OCI-LY7 (cell line): ENCODE measurements around the gene PRKN. TPM values are rescaled to one million over a fixed set of nuclear protein-coding genes. Genes with fewer than 3 reads are reported as not detected.

Experiments used
- BruUV-seq: library from RNA; stranded (reverse); fragments of 400-500 nt; replicated peaks from 2 replicates; lab custom pipeline; 2021; lab: Mats Ljungman, UMichigan
- CTCF ChIA-PET: fragments of 300-600 bp; sonication (Branson Sonifier 250); formaldehyde crosslinking; loops from one replicate; lab custom pipeline; 2022; ENCODE audit warnings: antibody characterized with exemption; ENCODE audit not compliant: unreplicated experiment; lab: Charles Lee
- POLR2A ChIA-PET: fragments of 300-600 bp; sonication (Branson Sonifier 250); formaldehyde crosslinking; loops from one replicate; lab custom pipeline; 2022; ENCODE audit warnings: antibody characterized with exemption; lab: Charles Lee
- DNase-seq: peaks from one replicate; pipeline ENCODE4 v3.0.0-alpha.2; 2015; ENCODE audit warnings: low spot score
- H2AFZ ChIP-seq: fragments of 200-600 bp; sonication (generic), shearing (Covaris generic); 2 replicates; pipeline ENCODE4 v1.6.1; 2014; ENCODE audit warnings: mild to moderate bottlenecking, antibody characterized with exemption, low read length, moderate library complexity
- H3K27ac ChIP-seq: fragments of 200-600 bp; sonication (generic); 2 replicates; pipeline ENCODE4 v1.5.1; 2014; ENCODE audit warnings: mixed run types, low read depth, mild to moderate bottlenecking, moderate library complexity, low read length, inconsistent platforms; ENCODE audit not compliant: poor library complexity, severe bottlenecking
- H3K36me3 ChIP-seq: fragments of 200-600 bp; sonication (generic); 2 replicates; pipeline ENCODE4 v1.6.1; 2014; ENCODE audit warnings: mild to moderate bottlenecking, antibody characterized with exemption, low read length, moderate library complexity, mixed read lengths; ENCODE audit not compliant: insufficient read depth
- H3K4me1 ChIP-seq: fragments of 200-600 bp; sonication (generic); 2 replicates; pipeline ENCODE4 v1.5.1; 2014; ENCODE audit warnings: mild to moderate bottlenecking, low read length; ENCODE audit not compliant: insufficient read depth, poor library complexity, severe bottlenecking
- H3K4me2 ChIP-seq: fragments of 200-600 bp; sonication (generic); 2 replicates; pipeline ENCODE4 v1.6.1; 2014; ENCODE audit warnings: mild to moderate bottlenecking, low read length
- H3K4me3 ChIP-seq: fragments of 200-600 bp; sonication (generic); 2 replicates; pipeline ENCODE4 v1.5.1; 2014; ENCODE audit warnings: mild to moderate bottlenecking, low read depth, low read length; ENCODE audit not compliant: poor library complexity, severe bottlenecking
- H3K79me2 ChIP-seq: fragments of 200-600 bp; sonication (generic); 2 replicates; pipeline ENCODE4 v1.6.1; 2016; ENCODE audit warnings: low read depth, mild to moderate bottlenecking, low read length, moderate library complexity, mixed read lengths; ENCODE audit not compliant: insufficient read depth
- H3K9me2 ChIP-seq: fragments of 200-600 bp; sonication (generic); 2 replicates; pipeline ENCODE4 v1.6.1; 2016; ENCODE audit warnings: mild to moderate bottlenecking, low read length, mixed read lengths; ENCODE audit not compliant: insufficient read depth
- H3K9me3 ChIP-seq: fragments of 200-600 bp; sonication (generic); 2 replicates; pipeline ENCODE4 v1.6.1; 2014; ENCODE audit warnings: mild to moderate bottlenecking, mixed run types, low read length, mixed read lengths
- H4K20me1 ChIP-seq: fragments of 200-600 bp; sonication (generic); 2 replicates; pipeline ENCODE4 v1.6.1; 2014; ENCODE audit warnings: mild to moderate bottlenecking, antibody characterized with exemption, low read length, moderate library complexity, mixed read lengths; ENCODE audit not compliant: insufficient read depth
- EZH2phosphoT487 ChIP-seq: fragments of 200-600 bp; sonication (generic); IDR thresholded peaks from 2 replicates; pipeline ENCODE4 v1.6.1; 2018; ENCODE audit warnings: low read depth, borderline replicate concordance, mild to moderate bottlenecking, mixed run types, antibody characterized with exemption, low read length, moderate library complexity, mixed read lengths
- intact Hi-C: fragments of 100-400 bp; cut with micrococcal nuclease; formaldehyde crosslinking; loops from one replicate; pipeline ENCODE4 v1.10.0; 2022; ENCODE audit not compliant: unreplicated experiment
- total RNA-seq, 2 experiments: library from RNA; depleted of rRNA in 1 of 2; stranded (reverse); fragments of >200 nt in 1 of 2; shearing (Covaris generic) in 1 of 2; gene quantifications; 2 replicates each; pipeline ENCODE4 v1.2.3, GENCODE V29; 2014 to 2022
- TF ChIP-seq, protein P1 (sequence below): fragments of 200-600 bp; sonication (generic); conservative IDR thresholded peaks from 2 replicates; pipeline ENCODE4 v1.5.1; 2014; ENCODE audit warnings: mild to moderate bottlenecking, antibody characterized with exemption, low read length, moderate library complexity, mixed read lengths

Gene PRKN
- total RNA-seq, 2 experiments from 2014 or later: 1.3 to 2.0 TPM

DNA sequence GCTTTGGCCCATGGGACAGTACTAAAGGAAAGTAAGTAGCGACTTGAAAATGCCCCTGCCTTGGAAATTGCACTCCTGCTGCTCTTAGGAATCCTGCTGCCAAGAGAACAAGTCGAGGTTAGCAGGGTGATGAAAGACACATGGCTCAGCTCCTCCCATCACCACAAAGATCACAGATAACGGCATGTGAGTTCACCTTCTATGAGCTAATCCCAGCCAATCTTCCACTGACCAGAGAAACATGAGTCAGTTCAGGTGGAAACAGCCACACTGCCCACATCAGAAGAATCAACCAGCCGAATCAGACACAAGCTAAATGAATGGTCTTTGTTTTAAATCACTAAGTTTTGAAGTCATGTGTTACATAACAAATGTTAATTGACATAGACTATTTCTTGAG lies 106.3 kb downstream of the PRKN start:
- Histone ChIP-seq H3K27ac (no peak overlapping the region), H3K9me2 (no peaks in the 10 kb centered on the region), H3K36me3 (no peaks in the 10 kb centered on the region), H3K4me3 (no peak overlapping the region), H3K79me2 (no peaks in the 10 kb centered on the region), H3K4me1 (no peaks in the 10 kb centered on the region), H3K4me2 (no peak overlapping the region), H4K20me1 (no peaks in the 10 kb centered on the region), H3K9me3 (no peaks in the 10 kb centered on the region), H2AFZ (no peak overlapping the region)
- BruUV-seq: no TSS peak
- CTCF ChIA-PET: no interaction called here
- intact Hi-C loops: no loop called here
- no peak for TF ChIP-seq EZH2phosphoT487
- TF ChIP-seq, protein P1, sequence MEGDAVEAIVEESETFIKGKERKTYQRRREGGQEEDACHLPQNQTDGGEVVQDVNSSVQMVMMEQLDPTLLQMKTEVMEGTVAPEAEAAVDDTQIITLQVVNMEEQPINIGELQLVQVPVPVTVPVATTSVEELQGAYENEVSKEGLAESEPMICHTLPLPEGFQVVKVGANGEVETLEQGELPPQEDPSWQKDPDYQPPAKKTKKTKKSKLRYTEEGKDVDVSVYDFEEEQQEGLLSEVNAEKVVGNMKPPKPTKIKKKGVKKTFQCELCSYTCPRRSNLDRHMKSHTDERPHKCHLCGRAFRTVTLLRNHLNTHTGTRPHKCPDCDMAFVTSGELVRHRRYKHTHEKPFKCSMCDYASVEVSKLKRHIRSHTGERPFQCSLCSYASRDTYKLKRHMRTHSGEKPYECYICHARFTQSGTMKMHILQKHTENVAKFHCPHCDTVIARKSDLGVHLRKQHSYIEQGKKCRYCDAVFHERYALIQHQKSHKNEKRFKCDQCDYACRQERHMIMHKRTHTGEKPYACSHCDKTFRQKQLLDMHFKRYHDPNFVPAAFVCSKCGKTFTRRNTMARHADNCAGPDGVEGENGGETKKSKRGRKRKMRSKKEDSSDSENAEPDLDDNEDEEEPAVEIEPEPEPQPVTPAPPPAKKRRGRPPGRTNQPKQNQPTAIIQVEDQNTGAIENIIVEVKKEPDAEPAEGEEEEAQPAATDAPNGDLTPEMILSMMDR: no peak
- POLR2A ChIA-PET: interaction anchor here (0.6 kb wide), 1 partner anchor 40 kb away, joined by 3 read pairs; no protein-coding TSS in a partner anchor
- DNase-seq: no peak

DNA sequence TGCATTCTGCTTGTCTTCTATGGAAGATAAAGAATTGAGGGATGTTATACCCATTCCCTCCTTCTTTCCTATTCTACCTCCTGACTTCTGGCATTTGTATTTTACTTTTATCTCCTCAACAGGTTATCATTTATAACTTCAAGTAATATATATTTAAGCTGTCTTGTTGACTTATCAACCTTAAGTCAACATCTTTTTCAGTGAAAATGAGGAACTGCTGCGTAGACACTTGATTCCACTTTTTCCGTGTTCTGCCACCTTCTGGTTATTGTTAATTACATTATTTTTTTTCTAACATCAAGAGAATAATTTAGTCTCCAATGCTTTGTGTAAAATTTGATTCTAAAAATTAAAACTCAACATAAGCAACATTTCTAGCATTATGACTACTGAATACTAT lies 107.5 kb downstream of the PRKN start:
- Histone ChIP-seq H3K4me2 (no peak overlapping the region), H3K79me2 (no peaks in the 10 kb centered on the region), H3K9me3 (no peaks in the 10 kb centered on the region), H3K9me2 (no peaks in the 10 kb centered on the region), H4K20me1 (no peaks in the 10 kb centered on the region), H3K36me3 (no peaks in the 10 kb centered on the region), H3K4me3 (no peak overlapping the region), H3K4me1 (no peaks in the 10 kb centered on the region), H3K27ac (no peak overlapping the region), H2AFZ (no peak overlapping the region)
- ChIA-PET POLR2A (no interaction called here), CTCF (interaction anchor here (0.6 kb wide), 1 partner anchor 42 kb away, joined by 3 read pairs; no protein-coding TSS in a partner anchor)
- DNase-seq: no peak
- no peak for TF ChIP-seq EZH2phosphoT487
- TF ChIP-seq, protein P1: 0 out of 2 replicates have a peak, but pooled peaks have one; percentile 21
- intact Hi-C loops: no loop called here
- BruUV-seq: no TSS peak

DNA sequence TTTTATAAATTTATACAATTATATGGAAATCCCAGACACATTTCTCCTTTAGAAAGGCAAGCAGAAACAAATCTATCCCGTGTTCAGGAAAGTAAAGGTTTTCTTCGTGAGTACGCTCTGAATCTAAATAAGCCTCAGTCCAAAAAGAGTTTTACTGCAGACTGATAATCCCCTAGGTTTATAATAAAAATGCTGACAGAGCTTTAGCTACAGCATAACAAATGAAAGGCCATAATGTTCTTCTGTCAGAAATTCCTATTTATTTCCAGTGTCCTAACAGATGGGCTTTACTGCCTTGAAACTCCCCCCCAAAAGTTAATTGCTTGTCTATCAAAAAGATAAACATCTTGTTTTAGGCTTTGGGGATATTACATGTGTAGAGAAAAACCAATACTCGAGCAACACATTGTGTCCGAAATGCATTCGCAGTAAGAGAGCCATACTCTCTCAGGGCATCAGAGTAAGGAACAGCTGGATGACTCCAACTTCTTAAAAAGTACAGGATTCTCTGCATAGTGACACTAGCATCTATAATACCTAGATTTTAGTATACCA lies 109.0 kb downstream of the PRKN start:
- ChIA-PET POLR2A (interaction anchor here (0.6 kb wide), 1 partner anchor 601 kb away, joined by 3 read pairs; no protein-coding TSS in a partner anchor), CTCF (no interaction called here)
- Histone ChIP-seq H3K4me2 (no peak overlapping the region), H3K36me3 (no peaks in the 10 kb centered on the region), H4K20me1 (no peaks in the 10 kb centered on the region), H3K79me2 (no peaks in the 10 kb centered on the region), H3K27ac (no peak overlapping the region), H3K9me2 (no peaks in the 10 kb centered on the region), H3K9me3 (no peaks in the 10 kb centered on the region), H2AFZ (no peak overlapping the region), H3K4me3 (no peak overlapping the region), H3K4me1 (no peaks in the 10 kb centered on the region)
- DNase-seq: no peak
- intact Hi-C loops: no loop called here
- no TSS peak for BruUV-seq
- TF ChIP-seq, protein P1: no peak
- TF ChIP-seq EZH2phosphoT487: no peak
